ENCODE data around the gene GNE. TPM values are rescaled to one million over a fixed set of nuclear protein-coding genes. Genes with fewer than 3 reads are reported as not detected.
"Not testable (repeated sequence)": the region's sequence is repeated elsewhere in the genome, so short reads cannot be mapped to it uniquely, and the experiment has no call there.

The GNE gene
- total and polyA plus RNA-seq, 5 donors from 2014 or later = 3.4 to 15.7 (median 5.3) TPM

GRCh38 chr9:36264896-36265295 is 6.6 kb upstream of the GNE start:
- no peak overlapping the region for H3K27ac ChIP-seq (ENCODE audit: insufficient read depth, low read length, poor library complexity, severe bottlenecking)
- Mint-ChIP-seq H3K27ac (no peak overlapping the region), H3K36me3 (no peaks in the 10 kb centered on the region)

GRCh38 chr9:36263683-36264082 is 5.4 kb upstream of the GNE start:
- Mint-ChIP-seq H3K4me1 (peaks cover 0 to 6% (median 2%) of the 10 kb centered on the region in 4 donors), H3K27ac (no peak overlapping the region), H3K36me3 (no peaks in the 10 kb centered on the region), H3K9me3 (no peaks in the 10 kb centered on the region), H3K27me3 (no peaks in the 10 kb centered on the region), H3K4me3 (no peak overlapping the region)
- no peak for ATAC-seq (ENCODE audit: low read depth in 2 of 2)
- no peak overlapping the region for H3K27ac ChIP-seq (ENCODE audit: insufficient read depth, low read length, poor library complexity, severe bottlenecking)
- no peaks in the 10 kb centered on the region for H3K9me3 ChIP-seq (ENCODE audit: control insufficient read depth in 2 of 2, low read length in 2 of 2)
- no peaks in the 10 kb centered on the region for H3K27me3 ChIP-seq (ENCODE audit: control insufficient read depth, insufficient read depth, low read length)
- no peak for DNase-seq
- peaks cover 5% of the 10 kb centered on the region for H3K4me1 ChIP-seq (ENCODE audit: control insufficient read depth, insufficient read depth, low read length, poor library complexity, severe bottlenecking)
- no peak overlapping the region for H3K4me3 ChIP-seq (ENCODE audit: low read depth, low read length)
- no peaks in the 10 kb centered on the region for H3K36me3 ChIP-seq (ENCODE audit: control insufficient read depth, insufficient read depth, low read length)

More at GRCh38 chr9:36264896-36265295, 6.6 kb upstream of the GNE start:
- no peaks in the 10 kb centered on the region for H3K9me3 Mint-ChIP-seq
- peak overlapping the region in 1 of 4 donors; percentile 49 for H3K4me3 Mint-ChIP-seq
- H3K4me1 Mint-ChIP-seq = peaks cover 0 to 2% (median 0%) of the 10 kb centered on the region in 4 donors
- no peak overlapping the region for H3K4me3 ChIP-seq (ENCODE audit: low read depth, low read length)
- ATAC-seq (ENCODE audit: low read depth in 2 of 2) = no peak
- H3K36me3 ChIP-seq (ENCODE audit: control insufficient read depth, insufficient read depth, low read length) = no peaks in the 10 kb centered on the region
- H3K9me3 ChIP-seq (ENCODE audit: control insufficient read depth in 2 of 2, low read length in 2 of 2) = no peaks in the 10 kb centered on the region
- DNase-seq = no peak
- no peaks in the 10 kb centered on the region for H3K27me3 ChIP-seq (ENCODE audit: control insufficient read depth, insufficient read depth, low read length)
- H3K4me1 ChIP-seq (ENCODE audit: control insufficient read depth, insufficient read depth, low read length, poor library complexity, severe bottlenecking) = no peaks in the 10 kb centered on the region
- H3K27me3 Mint-ChIP-seq = no peaks in the 10 kb centered on the region

- Histone ChIP-seq H3K4me1 (ENCODE audit: control insufficient read depth, insufficient read depth, low read length, poor library complexity, severe bottlenecking) (peaks cover 20% of the 10 kb centered on the region), H3K4me3 (ENCODE audit: low read depth, low read length) (peak overlapping the region; percentile 83), H3K9me3 (ENCODE audit: control insufficient read depth in 2 of 2, low read length in 2 of 2) (no peaks in the 10 kb centered on the region), H3K27me3 (ENCODE audit: control insufficient read depth, insufficient read depth, low read length) (no peaks in the 10 kb centered on the region), H3K36me3 (ENCODE audit: control insufficient read depth, insufficient read depth, low read length) (no peaks in the 10 kb centered on the region), H3K27ac (ENCODE audit: insufficient read depth, low read length, poor library complexity, severe bottlenecking) (peak overlapping the region; percentile 94)
- DNase-seq (no peak), ATAC-seq (ENCODE audit: low read depth in 2 of 2) (no peak)
- Mint-ChIP-seq H3K36me3 (no peaks in the 10 kb centered on the region), H3K4me3 (peak overlapping the region; percentile 94 to 100 (median 98)), H3K9me3 (no peaks in the 10 kb centered on the region), H3K27ac (peak overlapping the region in 2 of 3 donors; percentile 97 to 98), H3K27me3 (no peaks in the 10 kb centered on the region), H3K4me1 (peaks cover 0 to 27% (median 9%) of the 10 kb centered on the region in 4 donors)
Measured at GRCh38 chr9:36258996-36259533, 817 bp upstream of the GNE start.

- peaks cover 3% of the 10 kb centered on the region for H3K36me3 ChIP-seq (ENCODE audit: control insufficient read depth, insufficient read depth, low read length)
- no peak overlapping the region for H3K4me3 Mint-ChIP-seq
- H3K9me3 Mint-ChIP-seq = no peaks in the 10 kb centered on the region
- H3K36me3 Mint-ChIP-seq = peaks cover under 1% of the 10 kb centered on the region
- ATAC-seq (ENCODE audit: low read depth in 2 of 2) (no peak), DNase-seq (no peak)
- H3K27ac ChIP-seq (ENCODE audit: insufficient read depth, low read length, poor library complexity, severe bottlenecking) = no peak overlapping the region
- no peaks in the 10 kb centered on the region for H3K9me3 ChIP-seq (ENCODE audit: control insufficient read depth in 2 of 2, low read length in 2 of 2)
- no peaks in the 10 kb centered on the region for H3K27me3 Mint-ChIP-seq
- H3K4me1 Mint-ChIP-seq = peaks cover 12 to 35% (median 22%) of the 10 kb centered on the region in 4 donors
- H3K4me1 ChIP-seq (ENCODE audit: control insufficient read depth, insufficient read depth, low read length, poor library complexity, severe bottlenecking) = peaks cover 2% of the 10 kb centered on the region
- no peaks in the 10 kb centered on the region for H3K27me3 ChIP-seq (ENCODE audit: control insufficient read depth, insufficient read depth, low read length)
- no peak overlapping the region for H3K4me3 ChIP-seq (ENCODE audit: low read depth, low read length)
- peak overlapping the region in 1 of 3 donors; percentile 52 for H3K27ac Mint-ChIP-seq
Measured at GRCh38 chr9:36251428-36251827, 6.8 kb downstream of the GNE start.

GRCh38 chr9:36250079-36250478 is 8.2 kb downstream of the GNE start:
- H3K4me1 Mint-ChIP-seq = peaks cover 12 to 30% (median 22%) of the 10 kb centered on the region in 4 donors
- DNase-seq (no peak), ATAC-seq (ENCODE audit: low read depth in 2 of 2) (no peak)
- no peaks in the 10 kb centered on the region for H3K27me3 ChIP-seq (ENCODE audit: control insufficient read depth, insufficient read depth, low read length)
- H3K4me3 Mint-ChIP-seq = peak overlapping the region in 1 of 4 donors; percentile 15
- H3K4me1 ChIP-seq (ENCODE audit: control insufficient read depth, insufficient read depth, low read length, poor library complexity, severe bottlenecking) = no peaks in the 10 kb centered on the region
- no peak overlapping the region for H3K4me3 ChIP-seq (ENCODE audit: low read depth, low read length)
- peaks cover 16% of the 10 kb centered on the region for H3K36me3 ChIP-seq (ENCODE audit: control insufficient read depth, insufficient read depth, low read length)
- H3K27ac Mint-ChIP-seq = no peak overlapping the region
- H3K27me3 Mint-ChIP-seq = no peaks in the 10 kb centered on the region
- H3K36me3 Mint-ChIP-seq = peaks cover 7% of the 10 kb centered on the region
- H3K9me3 Mint-ChIP-seq = no peaks in the 10 kb centered on the region
- H3K9me3 ChIP-seq (ENCODE audit: control insufficient read depth in 2 of 2, low read length in 2 of 2) = no peaks in the 10 kb centered on the region
- no peak overlapping the region for H3K27ac ChIP-seq (ENCODE audit: insufficient read depth, low read length, poor library complexity, severe bottlenecking)

GRCh38 chr9:36249189-36249588 is 9.1 kb downstream of the GNE start:
- Mint-ChIP-seq H3K27ac (peak overlapping the region in 1 of 3 donors; percentile 36), H3K36me3 (peaks cover 8% of the 10 kb centered on the region)
- no peak for ATAC-seq (ENCODE audit: low read depth in 2 of 2)

GRCh38 chr9:36248061-36248460 is 10.2 kb downstream of the GNE start:
- H3K36me3 Mint-ChIP-seq = peaks cover 15% of the 10 kb centered on the region
- not testable (repeated sequence) for H3K4me3 Mint-ChIP-seq; H3K9me3 ChIP-seq (ENCODE audit: control insufficient read depth in 2 of 2, low read length in 2 of 2); H3K27me3 ChIP-seq (ENCODE audit: control insufficient read depth, insufficient read depth, low read length); H3K4me1 ChIP-seq (ENCODE audit: control insufficient read depth, insufficient read depth, low read length, poor library complexity, severe bottlenecking); H3K27ac ChIP-seq (ENCODE audit: insufficient read depth, low read length, poor library complexity, severe bottlenecking); H3K9me3 Mint-ChIP-seq; H3K4me3 ChIP-seq (ENCODE audit: low read depth, low read length); H3K27me3 Mint-ChIP-seq
- DNase-seq = peak in 2 of 3 donors; percentile 41 to 64
- H3K4me1 Mint-ChIP-seq = peaks cover 16 to 32% (median 23%) of the 10 kb centered on the region in 4 donors
- peaks cover 22% of the 10 kb centered on the region for H3K36me3 ChIP-seq (ENCODE audit: control insufficient read depth, insufficient read depth, low read length)
- peak; percentile 65 to 79 for ATAC-seq (ENCODE audit: low read depth in 2 of 2)
- peak overlapping the region in 1 of 3 donors; percentile 34 for H3K27ac Mint-ChIP-seq

More at GRCh38 chr9:36249189-36249588, 9.1 kb downstream of the GNE start:
- Mint-ChIP-seq H3K4me1 (peaks cover 15 to 30% (median 23%) of the 10 kb centered on the region in 4 donors), H3K27me3 (no peaks in the 10 kb centered on the region), H3K9me3 (no peaks in the 10 kb centered on the region), H3K4me3 (no peak overlapping the region)
- no peaks in the 10 kb centered on the region for H3K9me3 ChIP-seq (ENCODE audit: control insufficient read depth in 2 of 2, low read length in 2 of 2)
- H3K27me3 ChIP-seq (ENCODE audit: control insufficient read depth, insufficient read depth, low read length) = no peaks in the 10 kb centered on the region
- no peak overlapping the region for H3K27ac ChIP-seq (ENCODE audit: insufficient read depth, low read length, poor library complexity, severe bottlenecking)
- H3K36me3 ChIP-seq (ENCODE audit: control insufficient read depth, insufficient read depth, low read length) = peaks cover 16% of the 10 kb centered on the region
- no peak for DNase-seq
- no peak overlapping the region for H3K4me3 ChIP-seq (ENCODE audit: low read depth, low read length)
- no peaks in the 10 kb centered on the region for H3K4me1 ChIP-seq (ENCODE audit: control insufficient read depth, insufficient read depth, low read length, poor library complexity, severe bottlenecking)

GRCh38 chr9:36247356-36247755 is 10.9 kb downstream of the GNE start:
- DNase-seq = no peak
- Histone ChIP-seq H3K27me3 (ENCODE audit: control insufficient read depth, insufficient read depth, low read length) (no peaks in the 10 kb centered on the region), H3K4me3 (ENCODE audit: low read depth, low read length) (no peak overlapping the region), H3K9me3 (ENCODE audit: control insufficient read depth in 2 of 2, low read length in 2 of 2) (no peaks in the 10 kb centered on the region), H3K4me1 (ENCODE audit: control insufficient read depth, insufficient read depth, low read length, poor library complexity, severe bottlenecking) (no peaks in the 10 kb centered on the region), H3K36me3 (ENCODE audit: control insufficient read depth, insufficient read depth, low read length) (peaks cover 22% of the 10 kb centered on the region), H3K27ac (ENCODE audit: insufficient read depth, low read length, poor library complexity, severe bottlenecking) (no peak overlapping the region)
- peaks cover 15% of the 10 kb centered on the region for H3K36me3 Mint-ChIP-seq
- H3K4me3 Mint-ChIP-seq = no peak overlapping the region
- no peak for ATAC-seq (ENCODE audit: low read depth in 2 of 2)
- H3K27me3 Mint-ChIP-seq = no peaks in the 10 kb centered on the region
- peaks cover 16 to 32% (median 22%) of the 10 kb centered on the region in 4 donors for H3K4me1 Mint-ChIP-seq
- no peaks in the 10 kb centered on the region for H3K9me3 Mint-ChIP-seq
- no peak overlapping the region for H3K27ac Mint-ChIP-seq

All from CD4-positive, CD25-positive, alpha-beta regulatory T cell (primary cell).